ENCODE results near the gene SH3TC1.

SH3TC1 gene

DNA sequence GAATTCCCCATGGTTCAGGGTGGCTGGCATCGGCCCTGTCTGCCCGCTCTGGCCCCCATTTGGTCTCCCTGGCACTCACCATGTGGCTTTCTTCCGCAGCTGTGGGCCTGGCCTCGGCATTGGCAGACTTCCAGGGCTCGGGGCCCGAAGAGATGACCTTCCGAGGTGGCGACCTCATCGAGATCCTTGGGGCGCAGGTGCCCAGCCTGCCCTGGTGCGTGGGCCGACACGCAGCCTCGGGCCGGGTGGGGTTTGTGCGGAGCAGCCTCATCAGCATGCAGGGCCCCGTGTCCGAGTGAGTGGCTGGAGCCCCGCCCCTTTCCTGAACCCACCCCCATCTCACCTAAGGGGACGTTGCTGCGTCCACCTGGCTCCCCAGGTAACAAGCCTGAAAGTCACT lies 20.1 kb downstream of the SH3TC1 start:
- Histone ChIP-seq H2AFZ (ENCODE audit: low read length) (no peak overlapping the region), H3K9ac (ENCODE audit: low read length) (no peak overlapping the region), H3K27me3 (ENCODE audit: insufficient read depth, low read length) (no peaks in the 10 kb centered on the region), H3K9me2 (ENCODE audit: low read depth, low read length) (no peaks in the 10 kb centered on the region), H3K4me3 (ENCODE audit: low read depth, low read length, poor library complexity, severe bottlenecking) (no peak overlapping the region), H3K4me2 (ENCODE audit: low read length) (no peak overlapping the region), H3K27ac (ENCODE audit: low read depth, low read length, poor library complexity, severe bottlenecking) (no peak overlapping the region), H3K4me1 (ENCODE audit: insufficient read depth, low read length, severe bottlenecking) (no peaks in the 10 kb centered on the region), H4K20me1 (ENCODE audit: insufficient read depth, low read length) (no peaks in the 10 kb centered on the region), H3K36me3 (ENCODE audit: insufficient read depth, low read length) (0 out of 2 replicates have a peak, but pooled peaks cover 6% of the 10 kb centered on the region), H3F3A (ENCODE audit: insufficient read depth, low read length) (no peaks in the 10 kb centered on the region), H3K79me2 (ENCODE audit: insufficient read depth, low read length) (no peaks in the 10 kb centered on the region), H3K9me3 (ENCODE audit: low read length) (no peaks in the 10 kb centered on the region)
- TF ChIP-seq EZH2 (IDR thresholded peaks at IDR 0.05; ENCODE audit: borderline replicate concordance, low read length), result no peak
- TF ChIP-seq, protein P1, sequence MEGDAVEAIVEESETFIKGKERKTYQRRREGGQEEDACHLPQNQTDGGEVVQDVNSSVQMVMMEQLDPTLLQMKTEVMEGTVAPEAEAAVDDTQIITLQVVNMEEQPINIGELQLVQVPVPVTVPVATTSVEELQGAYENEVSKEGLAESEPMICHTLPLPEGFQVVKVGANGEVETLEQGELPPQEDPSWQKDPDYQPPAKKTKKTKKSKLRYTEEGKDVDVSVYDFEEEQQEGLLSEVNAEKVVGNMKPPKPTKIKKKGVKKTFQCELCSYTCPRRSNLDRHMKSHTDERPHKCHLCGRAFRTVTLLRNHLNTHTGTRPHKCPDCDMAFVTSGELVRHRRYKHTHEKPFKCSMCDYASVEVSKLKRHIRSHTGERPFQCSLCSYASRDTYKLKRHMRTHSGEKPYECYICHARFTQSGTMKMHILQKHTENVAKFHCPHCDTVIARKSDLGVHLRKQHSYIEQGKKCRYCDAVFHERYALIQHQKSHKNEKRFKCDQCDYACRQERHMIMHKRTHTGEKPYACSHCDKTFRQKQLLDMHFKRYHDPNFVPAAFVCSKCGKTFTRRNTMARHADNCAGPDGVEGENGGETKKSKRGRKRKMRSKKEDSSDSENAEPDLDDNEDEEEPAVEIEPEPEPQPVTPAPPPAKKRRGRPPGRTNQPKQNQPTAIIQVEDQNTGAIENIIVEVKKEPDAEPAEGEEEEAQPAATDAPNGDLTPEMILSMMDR (IDR thresholded peaks at IDR 0.05; ENCODE audit: low read length), result no peak

DNA sequence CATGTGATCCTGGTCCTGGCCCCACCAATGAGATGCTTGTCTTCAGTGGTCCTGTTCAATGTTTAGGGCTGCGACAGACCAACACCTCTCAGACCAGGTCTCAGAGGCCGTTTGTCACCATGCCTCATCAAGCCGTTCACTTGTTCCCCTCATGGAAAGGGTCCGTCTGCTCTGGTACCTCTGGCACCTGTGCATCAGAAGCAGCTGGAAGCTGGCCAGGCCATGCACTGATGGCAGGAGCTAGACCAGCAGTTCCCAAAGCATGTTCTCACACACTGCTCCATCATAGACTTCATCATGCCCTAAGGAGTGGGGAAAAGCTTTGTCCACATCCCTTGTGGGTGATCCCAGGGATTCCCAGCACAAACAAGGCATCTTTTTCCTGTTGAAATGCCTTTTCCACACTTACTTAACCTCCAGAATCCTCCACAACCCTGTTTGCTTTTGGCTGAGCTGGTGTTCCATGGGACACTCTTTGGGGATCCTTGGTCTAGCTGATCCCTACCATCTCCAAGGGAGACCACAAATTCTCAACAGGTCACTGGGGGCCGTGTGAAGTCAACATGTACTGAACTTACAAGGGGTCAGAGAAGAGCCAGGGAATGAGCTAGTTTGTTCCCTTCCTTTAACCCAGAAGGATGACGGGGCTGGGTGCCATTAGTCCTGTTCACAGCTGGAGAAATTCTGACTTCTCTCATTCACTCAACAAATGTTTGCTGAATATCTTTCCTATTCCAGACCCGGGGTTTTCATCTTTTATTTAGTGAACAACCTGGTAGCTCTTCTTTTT lies 21.8 kb downstream of the SH3TC1 start:
- no peaks in the 10 kb centered on the region for H3F3A ChIP-seq (ENCODE audit: insufficient read depth, low read length)
- H2AFZ ChIP-seq (ENCODE audit: low read length), result no peak overlapping the region
- TF ChIP-seq EZH2 (IDR thresholded peaks at IDR 0.05; ENCODE audit: borderline replicate concordance, low read length), result no peak
- TF ChIP-seq, protein P1 (IDR thresholded peaks at IDR 0.05; ENCODE audit: low read length), result no peak
- no peak overlapping the region for H3K27ac ChIP-seq (ENCODE audit: low read depth, low read length, poor library complexity, severe bottlenecking)
- H3K4me3 ChIP-seq (ENCODE audit: low read depth, low read length, poor library complexity, severe bottlenecking), result no peak overlapping the region
- no peaks in the 10 kb centered on the region for H3K4me1 ChIP-seq (ENCODE audit: insufficient read depth, low read length, severe bottlenecking)
- H3K9me3 ChIP-seq (ENCODE audit: low read length), result no peaks in the 10 kb centered on the region
- no peaks in the 10 kb centered on the region for H3K27me3 ChIP-seq (ENCODE audit: insufficient read depth, low read length)
- no peak overlapping the region for H3K4me2 ChIP-seq (ENCODE audit: low read length)
- no peak overlapping the region for H3K9ac ChIP-seq (ENCODE audit: low read length)
- 0 out of 2 replicates have a peak, but pooled peaks cover 6% of the 10 kb centered on the region for H3K36me3 ChIP-seq (ENCODE audit: insufficient read depth, low read length)
- no peaks in the 10 kb centered on the region for H3K9me2 ChIP-seq (ENCODE audit: low read depth, low read length)
- no peaks in the 10 kb centered on the region for H4K20me1 ChIP-seq (ENCODE audit: insufficient read depth, low read length)
- no peaks in the 10 kb centered on the region for H3K79me2 ChIP-seq (ENCODE audit: insufficient read depth, low read length)

DNA sequence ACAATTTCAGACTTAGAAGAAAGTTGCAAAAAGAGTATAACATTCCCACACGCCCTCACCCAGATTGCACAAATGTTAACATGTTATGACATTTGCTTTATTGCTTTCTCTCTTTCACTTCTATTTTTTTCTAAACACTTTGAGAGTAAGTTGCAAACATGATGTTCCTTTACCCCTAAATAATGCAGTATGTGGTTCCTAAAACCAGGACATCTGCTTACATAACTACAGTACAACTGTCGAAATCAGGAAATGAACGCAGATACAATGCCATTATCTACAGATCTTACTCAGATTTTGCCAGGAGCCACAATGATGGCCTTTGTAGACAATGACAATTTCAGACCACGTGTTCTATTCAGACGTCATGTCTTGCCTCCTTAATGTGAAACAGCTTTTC lies 22.4 kb downstream of the SH3TC1 start:
- H3K4me3 ChIP-seq (ENCODE audit: low read depth, low read length, poor library complexity, severe bottlenecking), result no peak overlapping the region
- no peaks in the 10 kb centered on the region for H3K79me2 ChIP-seq (ENCODE audit: insufficient read depth, low read length)
- no peaks in the 10 kb centered on the region for H4K20me1 ChIP-seq (ENCODE audit: insufficient read depth, low read length)
- H2AFZ ChIP-seq (ENCODE audit: low read length), result no peak overlapping the region
- TF ChIP-seq, protein P1 (IDR thresholded peaks at IDR 0.05; ENCODE audit: low read length), result no peak
- no peak for TF ChIP-seq EZH2 (IDR thresholded peaks at IDR 0.05; ENCODE audit: borderline replicate concordance, low read length)
- no peak overlapping the region for H3K9ac ChIP-seq (ENCODE audit: low read length)
- H3K9me2 ChIP-seq (ENCODE audit: low read depth, low read length), result no peaks in the 10 kb centered on the region
- no peaks in the 10 kb centered on the region for H3F3A ChIP-seq (ENCODE audit: insufficient read depth, low read length)
- H3K36me3 ChIP-seq (ENCODE audit: insufficient read depth, low read length), result 0 out of 2 replicates have a peak, but pooled peaks cover 6% of the 10 kb centered on the region
- no peaks in the 10 kb centered on the region for H3K9me3 ChIP-seq (ENCODE audit: low read length)
- no peak overlapping the region for H3K4me2 ChIP-seq (ENCODE audit: low read length)
- H3K27me3 ChIP-seq (ENCODE audit: insufficient read depth, low read length), result no peaks in the 10 kb centered on the region
- H3K4me1 ChIP-seq (ENCODE audit: insufficient read depth, low read length, severe bottlenecking), result no peaks in the 10 kb centered on the region
- H3K27ac ChIP-seq (ENCODE audit: low read depth, low read length, poor library complexity, severe bottlenecking), result no peak overlapping the region
